Loucy (cell line): ENCODE measurements around the gene EIF4ENIF1.

Experiments
- H2AFZ ChIP-seq: fragments of 200-600 bp; sonication (generic); 2 replicates; pipeline ENCODE4 v1.6.0; 2016; ENCODE audit warnings: antibody characterized with exemption, mild to moderate bottlenecking, low read length, moderate library complexity
- H3F3A ChIP-seq: fragments of 200-600 bp; 2 replicates; pipeline ENCODE4 v1.6.0; 2016; ENCODE audit warnings: antibody characterized with exemption, low read depth, mild to moderate bottlenecking
- H3K27me3 ChIP-seq: fragments of 200-600 bp; sonication (generic); 2 replicates; pipeline ENCODE4 v1.6.1; 2014; ENCODE audit warnings: low read length, mild to moderate bottlenecking; ENCODE audit not compliant: insufficient read depth, poor library complexity, severe bottlenecking
- H3K36me3 ChIP-seq: fragments of 200-600 bp; sonication (generic); 2 replicates; pipeline ENCODE4 v1.6.1; 2016; ENCODE audit warnings: low read length; ENCODE audit not compliant: insufficient read depth
- H3K4me1 ChIP-seq: fragments of 200-600 bp; sonication (generic); 2 replicates; pipeline ENCODE4 v1.5.1; 2014; ENCODE audit warnings: low read length, mild to moderate bottlenecking; ENCODE audit not compliant: insufficient read depth, poor library complexity, severe bottlenecking
- H3K4me2 ChIP-seq: fragments of 200-600 bp; sonication (generic); 2 replicates; pipeline ENCODE4 v1.6.0; 2014; ENCODE audit warnings: antibody characterized with exemption, low read length, low read depth, mild to moderate bottlenecking; ENCODE audit not compliant: poor library complexity, severe bottlenecking
- H3K4me3 ChIP-seq: fragments of 200-600 bp; sonication (generic); 2 replicates; pipeline ENCODE4 v1.5.1; 2014; ENCODE audit warnings: low read length, mild to moderate bottlenecking, mixed read lengths; ENCODE audit not compliant: poor library complexity, severe bottlenecking
- H3K79me2 ChIP-seq: fragments of 200-600 bp; sonication (generic); 2 replicates; pipeline ENCODE4 v1.6.1; 2014; ENCODE audit warnings: low read length; ENCODE audit not compliant: insufficient read depth
- H3K9ac ChIP-seq: fragments of 200-600 bp; sonication (generic); 2 replicates; pipeline ENCODE4 v1.6.0; 2014; ENCODE audit warnings: mild to moderate bottlenecking, low read depth, low read length, moderate library complexity; ENCODE audit not compliant: poor library complexity, severe bottlenecking
- H3K9me2 ChIP-seq: fragments of 200-600 bp; sonication (generic); replicated peaks from 2 replicates; pipeline ENCODE4 v1.6.1; 2016; ENCODE audit warnings: low read depth, low read length, mixed read lengths
- H3K9me3 ChIP-seq: fragments of 200-600 bp; sonication (generic); 2 replicates; pipeline ENCODE4 v1.6.1; 2014; ENCODE audit warnings: mild to moderate bottlenecking, antibody characterized with exemption, low read length, low read depth; ENCODE audit not compliant: insufficient read depth
- H4K20me1 ChIP-seq: fragments of 200-600 bp; sonication (generic); 2 replicates; pipeline ENCODE4 v1.6.0; 2014; ENCODE audit warnings: antibody characterized with exemption, low read length, mild to moderate bottlenecking; ENCODE audit not compliant: insufficient read depth, poor library complexity, severe bottlenecking
- CTCF ChIP-seq: fragments of 200-600 bp; sonication (generic); conservative IDR thresholded peaks from 2 replicates; pipeline ENCODE4 v1.5.1; 2014; ENCODE audit warnings: mild to moderate bottlenecking, antibody characterized with exemption, low read length
- EZH2phosphoT487 ChIP-seq: fragments of 200-600 bp; IDR thresholded peaks from 2 replicates; pipeline ENCODE4 v1.6.1; 2018; ENCODE audit warnings: antibody characterized with exemption, mild to moderate bottlenecking, moderate library complexity, borderline replicate concordance

Gene EIF4ENIF1

GRCh38 chr22:31394326-31394725, 95.3 kb downstream of the EIF4ENIF1 start:
- Histone ChIP-seq H3K4me1 (peaks cover 4% of the 10 kb centered on the region), H2AFZ (no peak overlapping the region), H3K36me3 (no peaks in the 10 kb centered on the region), H3K9ac (no peak overlapping the region), H3K27me3 (no peaks in the 10 kb centered on the region), H3F3A (no peaks in the 10 kb centered on the region), H3K4me3 (no peak overlapping the region), H3K4me2 (no peak overlapping the region), H3K79me2 (no peaks in the 10 kb centered on the region), H4K20me1 (no peaks in the 10 kb centered on the region), H3K9me2 (no peaks in the 10 kb centered on the region), H3K9me3 (no peaks in the 10 kb centered on the region)
- TF ChIP-seq EZH2phosphoT487 (no peak), CTCF (no peak)

GRCh38 chr22:31393893-31394292, 95.7 kb downstream of the EIF4ENIF1 start:
- Histone ChIP-seq H3K4me3 (no peak overlapping the region), H3K36me3 (no peaks in the 10 kb centered on the region), H3K79me2 (no peaks in the 10 kb centered on the region), H4K20me1 (no peaks in the 10 kb centered on the region), H3K9me3 (no peaks in the 10 kb centered on the region), H3K4me1 (peaks cover 2% of the 10 kb centered on the region), H3K27me3 (no peaks in the 10 kb centered on the region), H3K9me2 (no peaks in the 10 kb centered on the region), H2AFZ (no peak overlapping the region), H3F3A (no peaks in the 10 kb centered on the region), H3K9ac (no peak overlapping the region), H3K4me2 (no peak overlapping the region)
- no peak for TF ChIP-seq EZH2phosphoT487
- no peak for TF ChIP-seq CTCF
